GM21737 (cell line): ENCODE data around the gene LAMA2.
"Not testable (repeated sequence)": the region's sequence is repeated elsewhere in the genome, so short reads cannot be mapped to it uniquely, and the experiment has no call there.

Experiments
- ATAC-seq: cut with Tn5 transposase; IDR thresholded peaks from one replicate; pipeline ENCODE4 v1.9.1; 2021; ENCODE audit warnings: mild to moderate bottlenecking, moderate library complexity; ENCODE audit not compliant: unreplicated experiment

LAMA2 gene

GRCh38 chr6:129172279-129172995, 289.5 kb downstream of the LAMA2 start:
- not testable (repeated sequence) for ATAC-seq

GRCh38 chr6:129175066-129175465, 292.1 kb downstream of the LAMA2 start:
- no peak for ATAC-seq

GRCh38 chr6:129177801-129178200, 294.9 kb downstream of the LAMA2 start:
- ATAC-seq: no peak

- ATAC-seq: no peak
These were observed 296.3 kb downstream of the LAMA2 start for GRCh38 chr6:129179283-129179682.

DNA sequence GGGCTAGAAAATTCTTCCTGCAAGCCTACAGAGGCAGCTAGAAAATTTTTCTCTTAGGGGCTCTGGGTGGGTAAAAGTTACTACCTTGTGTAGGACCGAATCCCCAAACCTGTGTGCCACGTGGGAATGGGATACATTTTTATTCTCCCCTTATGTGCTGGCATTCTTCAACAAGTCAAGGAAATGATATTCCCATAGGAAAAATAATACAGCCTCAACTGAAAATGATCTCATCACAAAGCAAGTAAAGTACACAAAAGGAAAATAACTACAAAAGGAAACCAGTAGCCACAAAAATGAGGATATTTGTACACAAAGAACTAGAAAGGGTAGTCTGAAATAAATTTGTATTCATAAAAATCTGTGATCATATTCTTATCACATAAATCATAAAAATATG, 298.1 kb downstream of the LAMA2 start:
- no peak for ATAC-seq

- ATAC-seq: no peak
These were observed 300.3 kb downstream of the LAMA2 start for GRCh38 chr6:129183187-129183591.

DNA sequence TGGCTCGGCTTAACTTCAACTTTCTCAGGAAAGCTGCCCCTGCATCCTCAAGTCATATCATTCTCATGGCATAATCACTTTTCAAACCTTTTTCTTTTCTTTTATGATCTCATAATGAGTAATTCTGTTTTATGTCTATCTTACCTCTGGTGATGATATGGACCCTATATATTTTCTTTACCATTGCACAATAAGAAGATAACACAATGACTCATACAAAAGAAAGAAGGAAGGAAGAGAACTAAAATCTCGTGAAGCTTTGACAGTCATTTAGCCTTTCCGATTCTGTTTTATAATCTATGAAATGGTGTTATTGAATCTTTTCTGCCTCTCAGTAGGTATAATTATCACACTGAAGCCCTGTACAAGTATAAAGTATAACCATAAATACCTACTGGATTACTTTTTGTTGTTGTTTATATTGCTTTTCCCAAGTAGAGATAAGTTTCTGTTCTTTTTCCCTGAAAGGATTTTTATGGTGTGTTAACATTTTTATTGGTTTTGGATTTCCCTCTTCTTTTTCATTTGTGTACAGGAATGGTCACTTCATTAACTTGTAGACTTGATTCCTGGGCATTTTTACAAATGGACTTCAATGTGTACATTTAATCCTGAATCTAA, 300.9 kb downstream of the LAMA2 start:
- no peak for ATAC-seq

GRCh38 chr6:129184324-129184723, 301.4 kb downstream of the LAMA2 start:
- ATAC-seq: no peak

DNA sequence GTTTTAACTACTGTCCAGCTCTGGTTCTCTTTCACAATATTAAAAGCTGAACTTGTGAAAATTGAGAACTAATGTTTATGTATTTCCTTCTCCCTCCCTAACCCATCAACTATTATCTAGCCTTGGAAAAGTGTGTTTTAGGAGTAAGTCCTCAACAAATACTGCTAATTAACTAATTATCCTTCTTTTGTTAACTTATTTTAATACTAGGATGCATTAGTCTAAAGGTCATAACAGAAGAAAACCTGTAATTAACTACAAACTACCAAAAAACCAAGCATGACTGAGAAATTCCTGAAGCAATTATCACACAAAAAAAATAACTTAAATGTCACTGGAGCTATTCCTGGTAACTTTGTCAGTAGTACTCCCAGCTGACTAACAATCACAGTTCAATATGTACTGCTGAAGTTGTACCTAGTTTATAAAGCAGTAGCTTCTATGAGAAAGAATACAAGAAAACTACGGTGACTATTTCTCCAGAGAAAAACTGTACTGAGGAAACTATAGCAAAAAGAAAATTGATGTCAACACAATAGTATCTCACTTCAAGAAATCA, 301.9 kb downstream of the LAMA2 start:
- no peak for ATAC-seq

GRCh38 chr6:129186988-129187387, 304.1 kb downstream of the LAMA2 start:
- ATAC-seq: no peak

- ATAC-seq: no peak
These were observed 305.4 kb downstream of the LAMA2 start for GRCh38 chr6:129188306-129188705.

- ATAC-seq: no peak
These were observed 305.9 kb downstream of the LAMA2 start for GRCh38 chr6:129188795-129189194.

GRCh38 chr6:129189266-129189665, 306.3 kb downstream of the LAMA2 start:
- ATAC-seq: no peak

- no peak for ATAC-seq
These were observed 308.3 kb downstream of the LAMA2 start for GRCh38 chr6:129191235-129191634.

GRCh38 chr6:129192458-129192989, 309.6 kb downstream of the LAMA2 start:
- no peak for ATAC-seq

- no peak for ATAC-seq
These were observed 311.5 kb downstream of the LAMA2 start for GRCh38 chr6:129194306-129194941.

DNA sequence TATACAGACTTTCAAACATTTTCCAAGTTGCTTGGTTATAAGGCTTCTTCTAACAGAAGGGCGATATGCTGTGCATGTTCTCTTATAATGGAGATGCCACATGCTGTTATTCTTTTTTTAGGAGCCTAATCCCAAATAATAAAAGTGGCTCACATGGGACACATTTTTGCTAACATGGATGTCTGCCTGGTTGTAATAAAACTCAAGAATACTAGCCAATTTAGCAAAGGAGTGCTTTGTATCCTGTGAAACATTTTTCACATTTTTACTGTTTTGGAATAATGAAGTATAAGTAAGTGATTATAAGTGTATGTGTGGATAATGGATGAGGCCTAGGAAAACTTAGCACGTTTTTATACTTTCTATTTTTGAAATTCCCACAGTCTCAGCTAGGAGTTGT, 312.2 kb downstream of the LAMA2 start:
- no peak for ATAC-seq

GRCh38 chr6:129195643-129196042, 312.7 kb downstream of the LAMA2 start:
- ATAC-seq: no peak

DNA sequence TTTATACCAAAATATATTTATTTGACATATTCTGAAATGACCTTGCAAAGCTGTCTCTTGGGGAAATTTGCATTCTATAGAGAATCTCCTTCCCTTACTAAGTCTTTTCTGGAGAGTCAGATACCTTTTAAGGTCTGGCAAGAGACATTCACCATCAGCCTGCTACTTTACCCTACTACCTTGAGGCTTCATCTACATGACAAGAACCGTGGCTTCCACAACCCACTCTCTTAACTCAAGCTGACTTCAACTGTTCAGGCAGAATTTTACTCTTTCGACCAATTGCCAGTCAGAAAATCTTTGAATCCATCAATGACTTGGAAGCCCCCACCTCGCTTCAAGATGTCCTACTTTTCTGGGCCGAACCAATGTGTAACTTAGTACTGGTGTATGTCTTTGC, 314.2 kb downstream of the LAMA2 start:
- ATAC-seq: no peak

DNA sequence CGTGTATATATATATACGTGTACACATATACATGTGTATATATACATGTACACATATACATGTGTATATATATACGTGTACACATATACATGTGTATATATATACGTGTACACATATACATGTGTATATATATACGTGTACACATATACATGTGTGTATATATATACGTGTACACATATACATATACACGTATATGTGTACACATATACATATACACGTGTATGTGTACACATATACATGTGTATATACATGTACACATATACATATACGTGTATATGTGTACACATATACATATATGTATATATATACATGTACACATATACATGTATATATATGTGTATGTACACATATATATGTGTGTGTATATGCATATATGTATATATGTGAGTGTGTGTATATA, 317.2 kb downstream of the LAMA2 start:
- no peak for ATAC-seq

GRCh38 chr6:129203190-129203900, 320.4 kb downstream of the LAMA2 start:
- no peak for ATAC-seq
